Subcutaneous adipose tissue (tissue), 4 donors: ENCODE results near the gene PLBD1. TPM values are rescaled to one million over a fixed set of nuclear protein-coding genes. Genes with fewer than 3 reads are reported as not detected.

Experiments
- CTCF ChIP-seq: fragments of 450-650 bp; IDR thresholded peaks from one replicate; pipeline ENCODE4 v1.5.1; 2016; ENCODE audit warnings: low read depth, mild to moderate bottlenecking, control low read depth, antibody characterized with exemption, moderate library complexity
- total RNA-seq, 4 donors: library from RNA; depleted of rRNA; stranded (reverse); fragments of >200 nt; gene quantifications; one replicate each; pipeline ENCODE4 v1.1.0, GENCODE V29; 2016

Gene PLBD1
- total RNA-seq, 4 donors from 2014 or later: 16.2 to 63.9 (median 21.7) TPM

GRCh38 chr12:14607568-14607967, 39.9 kb upstream of the PLBD1 start:
- no peak for TF ChIP-seq CTCF

- TF ChIP-seq CTCF: no peak
Measured at GRCh38 chr12:14605401-14605989, 37.8 kb upstream of the PLBD1 start.

GRCh38 chr12:14601692-14602478, 34.2 kb upstream of the PLBD1 start:
- TF ChIP-seq CTCF: no peak

GRCh38 chr12:14597480-14597879, 29.8 kb upstream of the PLBD1 start:
- TF ChIP-seq CTCF: no peak

GRCh38 chr12:14591719-14592118, 24.0 kb upstream of the PLBD1 start:
- TF ChIP-seq CTCF: no peak

DNA sequence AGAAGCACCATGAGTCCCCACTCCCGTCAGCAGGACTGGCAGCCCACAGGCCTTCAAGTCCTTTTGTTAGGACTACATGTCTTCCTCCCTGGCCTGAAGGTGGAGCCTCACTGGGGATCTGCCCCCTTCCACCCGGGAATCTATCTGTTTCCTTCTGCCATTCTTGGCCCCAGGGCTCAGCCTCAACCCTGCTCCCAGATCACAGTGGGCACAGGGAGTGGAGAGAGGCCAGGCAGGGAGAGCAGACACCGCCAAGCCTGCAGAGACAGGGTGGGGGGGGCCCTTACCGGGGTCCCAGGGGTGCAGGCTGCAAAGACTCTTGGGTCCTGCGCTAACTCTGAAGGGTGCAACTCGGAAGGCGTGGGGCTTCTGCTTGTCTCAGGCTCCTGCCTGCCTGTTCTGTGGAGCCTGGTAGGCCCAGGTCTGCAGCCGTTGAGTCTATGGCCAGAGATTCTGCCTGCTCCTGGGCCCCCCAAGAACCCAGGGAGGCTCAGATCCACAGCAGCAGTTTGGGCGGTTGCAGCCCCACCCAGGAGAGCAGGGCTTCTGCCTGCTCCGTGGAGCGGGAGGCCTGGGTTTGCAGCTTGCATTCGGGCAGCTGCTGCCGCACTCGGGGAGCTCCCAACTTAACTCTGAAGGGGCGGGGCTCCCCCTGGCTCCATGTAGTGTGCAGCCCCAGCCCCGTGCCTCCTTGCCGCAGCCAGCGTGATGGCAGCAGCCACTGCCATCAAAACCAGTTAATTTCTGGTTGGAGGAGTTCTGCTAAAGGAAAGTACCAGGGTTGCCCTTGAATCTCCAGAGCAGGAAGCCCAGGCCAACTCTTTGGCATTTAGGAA, 21.7 kb upstream of the PLBD1 start:
- no peak for TF ChIP-seq CTCF

DNA sequence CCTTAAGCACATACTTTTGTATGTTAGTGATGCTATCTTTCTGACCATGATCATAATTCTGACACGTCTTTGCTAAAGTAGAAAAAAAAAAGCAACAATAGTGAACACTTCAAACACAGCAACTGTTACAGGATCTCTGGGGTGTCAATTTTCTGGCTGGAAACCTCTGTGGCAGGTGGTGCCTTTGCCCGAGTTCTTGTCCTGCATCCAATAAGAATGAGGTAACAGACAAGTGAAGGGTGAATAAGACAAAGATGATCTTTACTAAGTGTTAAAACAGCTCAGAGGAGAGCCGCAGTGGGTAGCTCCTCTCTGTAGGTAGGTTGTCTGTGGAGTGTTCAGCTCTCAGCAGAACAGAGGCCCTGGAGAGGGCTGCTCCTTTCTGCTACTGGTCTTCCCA, 20.9 kb upstream of the PLBD1 start:
- no peak for TF ChIP-seq CTCF
